GM23248 (cell line): ENCODE measurements around the gene LY6G6D. TPM values are rescaled to one million over a fixed set of nuclear protein-coding genes. Genes with fewer than 3 reads are reported as not detected.

Source experiments
- DNase-seq: peaks from one replicate; pipeline ENCODE4 v3.0.0-alpha.2; 2015
- H2AFZ ChIP-seq: fragments of 200-600 bp; sonication (generic); 2 replicates; pipeline ENCODE4 v1.6.1; 2016; ENCODE audit warnings: antibody characterized with exemption
- H3F3A ChIP-seq: fragments of 200-600 bp; sonication (generic); 2 replicates; pipeline ENCODE4 v1.6.1; 2016; ENCODE audit warnings: mild to moderate bottlenecking, antibody characterized with exemption, mixed run types; ENCODE audit not compliant: insufficient read depth
- H3K27ac ChIP-seq: fragments of 200-600 bp; sonication (generic); 2 replicates; pipeline ENCODE4 v1.5.1; 2016; ENCODE audit warnings: mild to moderate bottlenecking
- H3K27me3 ChIP-seq: fragments of 200-600 bp; sonication (generic); replicated peaks from 2 replicates; pipeline ENCODE4 v1.6.1; 2016; ENCODE audit warnings: mild to moderate bottlenecking; ENCODE audit not compliant: insufficient read depth
- H3K36me3 ChIP-seq: fragments of 200-600 bp; sonication (generic); 2 replicates; pipeline ENCODE4 v1.6.1; 2016; ENCODE audit warnings: low read depth, mild to moderate bottlenecking
- H3K4me1 ChIP-seq: fragments of 200-600 bp; sonication (generic); 2 replicates; pipeline ENCODE4 v1.6.1; 2016; ENCODE audit warnings: mild to moderate bottlenecking; ENCODE audit not compliant: insufficient read depth
- H3K4me2 ChIP-seq: fragments of 200-600 bp; sonication (generic); one replicate; pipeline ENCODE4 v1.6.1; 2016; ENCODE audit warnings: mild to moderate bottlenecking; ENCODE audit not compliant: unreplicated experiment
- H3K4me3 ChIP-seq: fragments of 200-600 bp; sonication (generic); 2 replicates; pipeline ENCODE4 v1.5.1; 2016; ENCODE audit warnings: mild to moderate bottlenecking
- H3K79me2 ChIP-seq: fragments of 200-600 bp; sonication (generic); 2 replicates; pipeline ENCODE4 v1.6.1; 2016; ENCODE audit warnings: mild to moderate bottlenecking; ENCODE audit not compliant: insufficient read depth
- H3K9ac ChIP-seq: fragments of 200-600 bp; sonication (generic); 2 replicates; pipeline ENCODE4 v1.6.1; 2016; ENCODE audit warnings: mild to moderate bottlenecking
- H3K9me2 ChIP-seq: fragments of 200-600 bp; sonication (generic); 2 replicates; pipeline ENCODE4 v1.6.1; 2016; ENCODE audit warnings: mixed run types, mild to moderate bottlenecking, moderate library complexity; ENCODE audit not compliant: insufficient read depth
- H3K9me3 ChIP-seq: fragments of 200-600 bp; sonication (generic); one replicate; pipeline ENCODE4 v1.6.1; 2017; ENCODE audit warnings: low read depth
- H4K20me1 ChIP-seq: fragments of 200-600 bp; sonication (generic); 2 replicates; pipeline ENCODE4 v1.6.0; 2016; ENCODE audit not compliant: insufficient read depth
- EZH2 ChIP-seq: fragments of 200-600 bp; sonication (generic); IDR thresholded peaks from 2 replicates; pipeline ENCODE4 v1.6.1; 2018; ENCODE audit warnings: antibody characterized with exemption, mild to moderate bottlenecking; ENCODE audit not compliant: insufficient read depth, poor library complexity, severe bottlenecking
- EZH2phosphoT487 ChIP-seq: fragments of 200-600 bp; sonication (generic); IDR thresholded peaks from 2 replicates; pipeline ENCODE4 v1.6.1; 2018; ENCODE audit warnings: antibody characterized with exemption, moderate library complexity, mild to moderate bottlenecking, low read depth; ENCODE audit not compliant: insufficient read depth
- WGBS, 2 experiments: methylation state at CpG; one replicate each; pipeline ENCODE4 v1.1.6; 2015 to 2017; ENCODE audit warnings: low lambda C conversion rate in 2 of 2, low coverage in 1 of 2; ENCODE audit errors: missing lambda C conversion rate in 2 of 2; 5-methylcytosine and 5-hydroxymethylcytosine counted together
- in situ Hi-C: fragments of 300-500 bp; cut with MboI; formaldehyde crosslinking; loops from 2 replicates; pipeline ENCODE4 v1.15.0; 2020
- microRNA-seq: library from miRNA; unstranded; fragments of <30 nt; microRNA quantifications from one replicate; pipeline ENCODE4, GENCODE V29; 2016; ENCODE audit warnings: borderline number of aligned reads
- polyA plus RNA-seq: library from polyadenylated mRNA; unstranded; fragments of >200 nt; fragmentation: Nextera tagmentation; extraction: Ambion mirVana; gene quantifications from 2 replicates; pipeline ENCODE4 v1.2.1, GENCODE V29; 2016
- small RNA-seq: library from RNA; depleted of rRNA; stranded (forward); fragments of <200 nt; gene quantifications from one replicate; pipeline ENCODE3, GENCODE V24; 2014; ENCODE audit warnings: low read depth, low replicate concordance
- total RNA-seq: library from RNA; depleted of rRNA; stranded (reverse); fragments of >200 nt; shearing (Covaris generic); gene quantifications from 2 replicates; pipeline ENCODE4 v1.2.3, GENCODE V29; 2014; rRNA removed

Gene LY6G6D
- total and polyA plus RNA-seq, 2 experiments from 2014 or later: not detected

DNA sequence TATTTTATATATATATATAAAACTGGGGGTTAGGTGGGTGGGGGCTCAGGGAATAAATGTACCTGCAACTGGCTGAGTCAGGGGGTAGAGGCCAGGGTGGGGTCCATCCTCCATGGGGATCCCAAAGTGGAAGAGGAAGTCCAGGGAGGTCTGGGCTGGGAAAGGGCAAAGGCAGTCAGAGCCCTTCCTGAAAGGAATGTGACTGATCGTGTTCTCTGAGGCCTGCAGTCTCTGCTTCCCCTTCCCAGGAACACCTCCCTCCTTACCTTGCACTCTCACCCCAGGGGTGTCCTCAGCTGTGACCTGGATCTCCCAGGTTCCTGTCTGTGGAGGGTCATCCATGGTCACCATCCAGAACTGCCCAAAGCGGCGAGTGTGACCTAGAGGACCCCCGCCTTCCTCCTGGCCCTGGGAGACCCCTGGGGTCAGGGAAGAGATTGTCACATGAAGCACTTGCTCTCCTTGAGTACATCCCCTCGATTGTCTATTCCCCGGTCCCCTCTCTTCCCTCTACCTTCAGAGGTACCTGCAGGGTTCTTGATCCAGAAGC is 52.0 kb downstream of the LY6G6D start:
- Histone ChIP-seq H3K79me2 (no peaks in the 10 kb centered on the region), H4K20me1 (no peaks in the 10 kb centered on the region), H3K4me2 (no peak overlapping the region), H3K4me1 (peaks cover 9% of the 10 kb centered on the region), H3K9me3 (no peaks in the 10 kb centered on the region), H3K27me3 (no peaks in the 10 kb centered on the region), H3K9me2 (no peaks in the 10 kb centered on the region), H2AFZ (no peak overlapping the region), H3K9ac (no peak overlapping the region), H3K27ac (no peak overlapping the region), H3K36me3 (no peaks in the 10 kb centered on the region), H3K4me3 (no peak overlapping the region), H3F3A (no peaks in the 10 kb centered on the region)
- TF ChIP-seq EZH2phosphoT487 (no peak), EZH2 (no peak)
- in situ Hi-C loops: no loop called here
- WGBS, 2 experiments: 77 to 82% methylated on average over 6 of the region's 6 CpGs
- no peak for DNase-seq

Small RNA genes within 50 kb of the gene (microRNA-seq; reads per million reads assigned to microRNA genes)
- gene MIR4646: not detected

Small RNA genes within 50 kb of the gene (small RNA-seq; reads per million reads assigned to genes)
- gene LY6G6D (not detected), gene MIR4646 (not detected), gene MSH5-SAPCD1 (not detected), gene RNU6-850P (not detected), gene SAPCD1 (not detected)

Other genes with a start within 250 kb of the LY6G6D start
Only the 30 nearest of the 41 such genes appear.
- gene LTA, start 143.1 kb upstream of the LY6G6D start, total RNA-seq: not detected in 2 replicates
- not detected in 2 replicates for gene LTA, start 143.1 kb upstream of the LY6G6D start, polyA plus RNA-seq
- gene TNF, start 139.8 kb upstream of the LY6G6D start, total RNA-seq: not detected in 2 replicates
- gene TNF, start 139.8 kb upstream of the LY6G6D start, polyA plus RNA-seq: 0.11 TPM in 1 of 2 replicates, not detected in the other
- gene LTB, start 132.9 kb upstream of the LY6G6D start, total RNA-seq: not detected in 2 replicates
- 0.23 TPM in 1 of 2 replicates, not detected in the other for gene LTB, start 132.9 kb upstream of the LY6G6D start, polyA plus RNA-seq
- gene LST1, start 129.1 kb upstream of the LY6G6D start, total RNA-seq: not detected in 2 replicates
- not detected in 2 replicates for gene LST1, start 129.1 kb upstream of the LY6G6D start, polyA plus RNA-seq
- not detected in 2 replicates for gene NCR3, start 122.3 kb upstream of the LY6G6D start, total RNA-seq
- not detected in 2 replicates for gene NCR3, start 122.3 kb upstream of the LY6G6D start, polyA plus RNA-seq
- gene AIF1, start 100.1 kb upstream of the LY6G6D start, total RNA-seq: not detected in 2 replicates
- not detected in 2 replicates for gene AIF1, start 100.1 kb upstream of the LY6G6D start, polyA plus RNA-seq
- gene PRRC2A, start 94.6 kb upstream of the LY6G6D start, total RNA-seq: 46.0 and 50.5 TPM in 2 replicates
- 42.5 and 47.2 TPM in 2 replicates for gene PRRC2A, start 94.6 kb upstream of the LY6G6D start, polyA plus RNA-seq
- gene BAG6, start 62.7 kb upstream of the LY6G6D start, total RNA-seq: 161 and 198 TPM in 2 replicates
- gene BAG6, start 62.7 kb upstream of the LY6G6D start, polyA plus RNA-seq: 88.2 and 90.8 TPM in 2 replicates
- gene APOM, start 59.5 kb upstream of the LY6G6D start, total RNA-seq: 0.76 and 3.3 TPM in 2 replicates
- gene APOM, start 59.5 kb upstream of the LY6G6D start, polyA plus RNA-seq: 5.6 and 5.9 TPM in 2 replicates
- gene C6orf47, start 54.6 kb upstream of the LY6G6D start, total RNA-seq: 20.3 and 28.5 TPM in 2 replicates
- gene C6orf47, start 54.6 kb upstream of the LY6G6D start, polyA plus RNA-seq: 19.4 and 19.5 TPM in 2 replicates
- 10.6 and 11.3 TPM in 2 replicates for gene GPANK1, start 50.4 kb upstream of the LY6G6D start, total RNA-seq
- 19.3 and 20.0 TPM in 2 replicates for gene GPANK1, start 50.4 kb upstream of the LY6G6D start, polyA plus RNA-seq
- gene CSNK2B, start 49.3 kb upstream of the LY6G6D start, total RNA-seq: 186 and 256 TPM in 2 replicates
- gene CSNK2B, start 49.3 kb upstream of the LY6G6D start, polyA plus RNA-seq: 224 and 229 TPM in 2 replicates
- 2.7 and 7.5 TPM in 2 replicates for gene LY6G5B, start 45.4 kb upstream of the LY6G6D start, total RNA-seq
- 3.9 and 5.9 TPM in 2 replicates for gene LY6G5B, start 45.4 kb upstream of the LY6G6D start, polyA plus RNA-seq
- gene LY6G5C, start 34.3 kb upstream of the LY6G6D start, total RNA-seq: 1.7 TPM in 1 of 2 replicates, not detected in the other
- 5.0 and 5.1 TPM in 2 replicates for gene LY6G5C, start 34.3 kb upstream of the LY6G6D start, polyA plus RNA-seq
- gene ABHD16A, start 12.0 kb upstream of the LY6G6D start, total RNA-seq: 54.0 and 59.9 TPM in 2 replicates
- 48.0 and 48.5 TPM in 2 replicates for gene ABHD16A, start 12.0 kb upstream of the LY6G6D start, polyA plus RNA-seq
- not detected in 2 replicates for gene LY6G6F, start 8.5 kb upstream of the LY6G6D start, total RNA-seq
- gene LY6G6F, start 8.5 kb upstream of the LY6G6D start, polyA plus RNA-seq: not detected in 2 replicates
- not detected in 2 replicates for gene LY6G6C, start 6.4 kb downstream of the LY6G6D start, total RNA-seq
- gene LY6G6C, start 6.4 kb downstream of the LY6G6D start, polyA plus RNA-seq: not detected in 2 replicates
- not detected in 2 replicates for gene MPIG6B, start 8.0 kb downstream of the LY6G6D start, total RNA-seq
- gene MPIG6B, start 8.0 kb downstream of the LY6G6D start, polyA plus RNA-seq: not detected in 2 replicates
- 76.6 and 93.3 TPM in 2 replicates for gene DDAH2, start 14.0 kb downstream of the LY6G6D start, total RNA-seq
- gene DDAH2, start 14.0 kb downstream of the LY6G6D start, polyA plus RNA-seq: 77.7 and 90.2 TPM in 2 replicates
- gene CLIC1, start 21.2 kb downstream of the LY6G6D start, total RNA-seq: 447 and 576 TPM in 2 replicates
- 784 and 791 TPM in 2 replicates for gene CLIC1, start 21.2 kb downstream of the LY6G6D start, polyA plus RNA-seq
- 4.3 and 7.1 TPM in 2 replicates for gene MSH5, start 24.7 kb downstream of the LY6G6D start, total RNA-seq
- 2.0 and 2.9 TPM in 2 replicates for gene MSH5, start 24.7 kb downstream of the LY6G6D start, polyA plus RNA-seq
- 2.5 TPM in 1 of 2 replicates, not detected in the other for gene SAPCD1, start 47.3 kb downstream of the LY6G6D start, total RNA-seq
- 0.85 and 1.3 TPM in 2 replicates for gene SAPCD1, start 47.3 kb downstream of the LY6G6D start, polyA plus RNA-seq
- 0.54 TPM in 1 of 2 replicates, not detected in the other for gene VWA7, start 62.0 kb downstream of the LY6G6D start, total RNA-seq
- gene VWA7, start 62.0 kb downstream of the LY6G6D start, polyA plus RNA-seq: 0.37 and 0.56 TPM in 2 replicates
- gene VARS1, start 80.4 kb downstream of the LY6G6D start, total RNA-seq: 47.6 and 66.4 TPM in 2 replicates
- gene VARS1, start 80.4 kb downstream of the LY6G6D start, polyA plus RNA-seq: 39.1 and 39.8 TPM in 2 replicates
- gene LSM2, start 91.6 kb downstream of the LY6G6D start, total RNA-seq: 32.5 and 40.3 TPM in 2 replicates
- gene LSM2, start 91.6 kb downstream of the LY6G6D start, polyA plus RNA-seq: 48.4 and 52.3 TPM in 2 replicates
- gene HSPA1L, start 99.9 kb downstream of the LY6G6D start, total RNA-seq: 1.3 and 1.7 TPM in 2 replicates
- 0.85 and 0.91 TPM in 2 replicates for gene HSPA1L, start 99.9 kb downstream of the LY6G6D start, polyA plus RNA-seq
- gene HSPA1A, start 100.2 kb downstream of the LY6G6D start, total RNA-seq: 86.1 and 107 TPM in 2 replicates
- gene HSPA1A, start 100.2 kb downstream of the LY6G6D start, polyA plus RNA-seq: 67.5 and 76.3 TPM in 2 replicates
- 104 and 124 TPM in 2 replicates for gene HSPA1B, start 112.4 kb downstream of the LY6G6D start, total RNA-seq
- gene HSPA1B, start 112.4 kb downstream of the LY6G6D start, polyA plus RNA-seq: 58.0 and 61.3 TPM in 2 replicates
- 38.3 and 40.2 TPM in 2 replicates for gene NEU1, start 147.5 kb downstream of the LY6G6D start, total RNA-seq
- gene NEU1, start 147.5 kb downstream of the LY6G6D start, polyA plus RNA-seq: 27.8 TPM in 2 replicates
- not detected in 2 replicates for gene SLC44A4, start 163.6 kb downstream of the LY6G6D start, total RNA-seq
- gene SLC44A4, start 163.6 kb downstream of the LY6G6D start, polyA plus RNA-seq: not detected in 2 replicates